ENCODE data around the gene KRTAP4-8. TPM values are rescaled to one million over a fixed set of nuclear protein-coding genes. Genes with fewer than 3 reads are reported as not detected.
A peak's percentile ranks its signal among the peaks of the same experiment; 100 is the strongest.
"Not testable (repeated sequence)": the region's sequence is repeated elsewhere in the genome, so short reads cannot be mapped to it uniquely, and the experiment has no call there.

Gene KRTAP4-8
- total and polyA plus RNA-seq, 2 donors from 2014 or later, result not detected

DNA sequence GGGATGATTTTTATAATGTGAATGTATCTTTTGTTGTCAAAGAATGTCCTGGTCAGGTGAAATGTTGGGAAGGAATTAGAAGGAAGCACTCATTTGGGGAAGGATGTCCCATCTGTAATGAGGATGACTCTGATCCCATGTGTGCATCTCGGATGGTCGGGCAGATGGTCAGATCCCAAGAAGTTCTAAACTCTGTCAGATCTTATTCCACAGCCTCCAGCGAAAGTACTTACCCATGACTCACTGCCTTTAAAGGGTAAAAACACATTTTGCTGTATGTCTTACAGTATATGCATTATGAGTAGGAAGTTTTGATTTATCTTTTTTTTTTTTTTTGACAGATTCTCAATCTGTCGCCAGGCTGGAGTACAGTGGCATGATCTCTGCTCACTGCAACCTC, 20.8 kb upstream of the KRTAP4-8 start:
- no peak for TF ChIP-seq CTCF (IDR thresholded peaks at IDR 0.05; ENCODE audit: borderline replicate concordance, extremely low read depth, insufficient read depth)
- no peaks in the 10 kb centered on the region for H3K9me3 ChIP-seq (ENCODE audit: control insufficient read depth in 2 of 3, insufficient read depth in 1 of 3, low read length in 3 of 3)
- no peaks in the 10 kb centered on the region for H3K36me3 ChIP-seq (ENCODE audit: control insufficient read depth in 2 of 3, insufficient read depth in 3 of 3, low read length in 3 of 3)
- intact Hi-C loops (cut with DNase I), result no loop called here
- no peaks in the 10 kb centered on the region for H3K4me1 ChIP-seq (ENCODE audit: control insufficient read depth in 2 of 3, insufficient read depth in 2 of 3, low read depth in 1 of 3, low read length in 3 of 3)
- H3K4me3 ChIP-seq (ENCODE audit: low read length in 3 of 3), result no peak overlapping the region
- FAIRE-seq (no peak), DNase-seq (no peak)
- H3K27me3 ChIP-seq (ENCODE audit: control insufficient read depth, insufficient read depth, low read length), result no peaks in the 10 kb centered on the region
- H3K9ac ChIP-seq (ENCODE audit: low read length in 3 of 3), result no peak overlapping the region
- H3K27ac ChIP-seq (ENCODE audit: low read depth in 2 of 2, low read length in 2 of 2), result no peak overlapping the region

- intact Hi-C loops (cut with DNase I); H3K9me3 ChIP-seq (ENCODE audit: control insufficient read depth in 2 of 3, insufficient read depth in 1 of 3, low read length in 3 of 3); H3K27me3 ChIP-seq (ENCODE audit: control insufficient read depth, insufficient read depth, low read length); FAIRE-seq; H3K4me3 ChIP-seq (ENCODE audit: low read length in 3 of 3); H3K27ac ChIP-seq (ENCODE audit: low read depth in 2 of 2, low read length in 2 of 2); H3K36me3 ChIP-seq (ENCODE audit: control insufficient read depth in 2 of 3, insufficient read depth in 3 of 3, low read length in 3 of 3); H3K9ac ChIP-seq (ENCODE audit: low read length in 3 of 3); H3K4me1 ChIP-seq (ENCODE audit: control insufficient read depth in 2 of 3, insufficient read depth in 2 of 3, low read depth in 1 of 3, low read length in 3 of 3): not testable (repeated sequence)
- peak in 1 of 5 donors; percentile 24 for DNase-seq
Observed at GRCh38 chr17:41117846-41118386, 20.0 kb upstream of the KRTAP4-8 start, which contains the start of gene KRTAP4-11. TSS of gene KRTAP4-11 (minus strand) at chr17:41118373. CDS start at chr17:41118315, 58 bp downstream.

GRCh38 chr17:41116297-41116696, 18.4 kb upstream of the KRTAP4-8 start:
- H3K4me1 ChIP-seq (ENCODE audit: control insufficient read depth in 2 of 3, insufficient read depth in 2 of 3, low read depth in 1 of 3, low read length in 3 of 3), result no peaks in the 10 kb centered on the region
- no peaks in the 10 kb centered on the region for H3K36me3 ChIP-seq (ENCODE audit: control insufficient read depth in 2 of 3, insufficient read depth in 3 of 3, low read length in 3 of 3)
- no peak overlapping the region for H3K27ac ChIP-seq (ENCODE audit: low read depth in 2 of 2, low read length in 2 of 2)
- DNase-seq (no peak), FAIRE-seq (no peak)
- intact Hi-C loops (cut with DNase I), result no loop called here
- no peak overlapping the region for H3K9ac ChIP-seq (ENCODE audit: low read length in 3 of 3)
- H3K9me3 ChIP-seq (ENCODE audit: control insufficient read depth in 2 of 3, insufficient read depth in 1 of 3, low read length in 3 of 3), result no peaks in the 10 kb centered on the region
- no peaks in the 10 kb centered on the region for H3K27me3 ChIP-seq (ENCODE audit: control insufficient read depth, insufficient read depth, low read length)
- H3K4me3 ChIP-seq (ENCODE audit: low read length in 3 of 3), result no peak overlapping the region
- TF ChIP-seq CTCF (IDR thresholded peaks at IDR 0.05; ENCODE audit: borderline replicate concordance, extremely low read depth, insufficient read depth), result no peak

- H3K36me3 ChIP-seq (ENCODE audit: control insufficient read depth in 2 of 3, insufficient read depth in 3 of 3, low read length in 3 of 3), result no peaks in the 10 kb centered on the region
- no peaks in the 10 kb centered on the region for H3K9me3 ChIP-seq (ENCODE audit: control insufficient read depth in 2 of 3, insufficient read depth in 1 of 3, low read length in 3 of 3)
- TF ChIP-seq CTCF (IDR thresholded peaks at IDR 0.05; ENCODE audit: borderline replicate concordance, extremely low read depth, insufficient read depth), result no peak
- no peaks in the 10 kb centered on the region for H3K27me3 ChIP-seq (ENCODE audit: control insufficient read depth, insufficient read depth, low read length)
- H3K4me1 ChIP-seq (ENCODE audit: control insufficient read depth in 2 of 3, insufficient read depth in 2 of 3, low read depth in 1 of 3, low read length in 3 of 3), result no peaks in the 10 kb centered on the region
- no peak overlapping the region for H3K27ac ChIP-seq (ENCODE audit: low read depth in 2 of 2, low read length in 2 of 2)
- H3K9ac ChIP-seq (ENCODE audit: low read length in 3 of 3), result no peak overlapping the region
- intact Hi-C loops (cut with DNase I), result no loop called here
- FAIRE-seq, result no peak
- no peak for DNase-seq
- no peak overlapping the region for H3K4me3 ChIP-seq (ENCODE audit: low read length in 3 of 3)
Observed at GRCh38 chr17:41111151-41111885, 13.4 kb upstream of the KRTAP4-8 start.

GRCh38 chr17:41108728-41109386, 10.9 kb upstream of the KRTAP4-8 start:
- FAIRE-seq; H3K4me3 ChIP-seq (ENCODE audit: low read length in 3 of 3); intact Hi-C loops (cut with DNase I): not testable (repeated sequence)

More at GRCh38 chr17:41108728-41109386, 10.9 kb upstream of the KRTAP4-8 start:
- not testable (repeated sequence) for H3K4me1 ChIP-seq (ENCODE audit: control insufficient read depth in 2 of 3, insufficient read depth in 2 of 3, low read depth in 1 of 3, low read length in 3 of 3); H3K36me3 ChIP-seq (ENCODE audit: control insufficient read depth in 2 of 3, insufficient read depth in 3 of 3, low read length in 3 of 3); DNase-seq; H3K27ac ChIP-seq (ENCODE audit: low read depth in 2 of 2, low read length in 2 of 2); H3K9ac ChIP-seq (ENCODE audit: low read length in 3 of 3); H3K9me3 ChIP-seq (ENCODE audit: control insufficient read depth in 2 of 3, insufficient read depth in 1 of 3, low read length in 3 of 3); H3K27me3 ChIP-seq (ENCODE audit: control insufficient read depth, insufficient read depth, low read length)

Data from kidney (tissue), 14 donors.